Left renal pelvis (tissue), 4 donors: ENCODE results near the gene GPR78. TPM values are rescaled to one million over a fixed set of nuclear protein-coding genes. Genes with fewer than 3 reads are reported as not detected.

ENCODE experiments used
- DNase-seq, 4 donors: peaks; one replicate each; pipeline ENCODE4 v3.0.0-alpha.2; 2013; ENCODE audit warnings: low read depth in 4 of 4, low spot score in 3 of 4
- polyA plus RNA-seq, 4 donors: library from polyadenylated mRNA; unstranded; fragments of 120-200 nt; gene quantifications; one replicate each; pipeline ENCODE4 v1.2.1, GENCODE V29; 2013; ENCODE audit not compliant: insufficient read length in 4 of 4

Gene GPR78
- polyA plus RNA-seq, 4 donors: 0.34 to 1.3 (median 0.83) TPM

- no peak for DNase-seq
These were observed 18.3 kb downstream of the GPR78 start for GRCh38 chr4:8598391-8599090.

- DNase-seq: no peak
These were observed 18.9 kb downstream of the GPR78 start for GRCh38 chr4:8599091-8599460.

- no peak for DNase-seq
These were observed 19.5 kb downstream of the GPR78 start for GRCh38 chr4:8599657-8600056.

GRCh38 chr4:8600266-8600665 lies 20.1 kb downstream of the GPR78 start:
- no peak for DNase-seq

GRCh38 chr4:8600686-8601085 lies 20.5 kb downstream of the GPR78 start:
- no peak for DNase-seq

- no peak for DNase-seq
These were observed 20.9 kb downstream of the GPR78 start for GRCh38 chr4:8601086-8601485.

GRCh38 chr4:8601556-8601955 lies 21.4 kb downstream of the GPR78 start:
- no peak for DNase-seq

GRCh38 chr4:8602686-8603430 lies 22.7 kb downstream of the GPR78 start:
- no peak for DNase-seq

- DNase-seq: no peak
These were observed 23.7 kb downstream of the GPR78 start for GRCh38 chr4:8603931-8604330.

- DNase-seq: no peak
These were observed 25.1 kb downstream of the GPR78 start for GRCh38 chr4:8605289-8605688.

- DNase-seq: no peak
These were observed 26.3 kb downstream of the GPR78 start for GRCh38 chr4:8606476-8606875.

GRCh38 chr4:8606966-8607365 lies 26.8 kb downstream of the GPR78 start:
- no peak for DNase-seq

GRCh38 chr4:8607603-8608481 lies 27.6 kb downstream of the GPR78 start:
- DNase-seq: no peak

GRCh38 chr4:8608714-8609391 lies 28.7 kb downstream of the GPR78 start:
- no peak for DNase-seq

GRCh38 chr4:8609406-8609805 lies 29.2 kb downstream of the GPR78 start:
- DNase-seq: no peak

- DNase-seq: no peak
These were observed 29.7 kb downstream of the GPR78 start for GRCh38 chr4:8609824-8610350.

GRCh38 chr4:8610858-8611616 lies 30.8 kb downstream of the GPR78 start:
- DNase-seq: no peak

GRCh38 chr4:8612646-8613045 lies 32.5 kb downstream of the GPR78 start:
- no peak for DNase-seq

GRCh38 chr4:8613421-8614364 lies 33.5 kb downstream of the GPR78 start:
- DNase-seq: no peak
